ENCODE measurements around the gene CLCA1. TPM values are rescaled to one million over a fixed set of nuclear protein-coding genes. Genes with fewer than 3 reads are reported as not detected.

Gene CLCA1, protein sequence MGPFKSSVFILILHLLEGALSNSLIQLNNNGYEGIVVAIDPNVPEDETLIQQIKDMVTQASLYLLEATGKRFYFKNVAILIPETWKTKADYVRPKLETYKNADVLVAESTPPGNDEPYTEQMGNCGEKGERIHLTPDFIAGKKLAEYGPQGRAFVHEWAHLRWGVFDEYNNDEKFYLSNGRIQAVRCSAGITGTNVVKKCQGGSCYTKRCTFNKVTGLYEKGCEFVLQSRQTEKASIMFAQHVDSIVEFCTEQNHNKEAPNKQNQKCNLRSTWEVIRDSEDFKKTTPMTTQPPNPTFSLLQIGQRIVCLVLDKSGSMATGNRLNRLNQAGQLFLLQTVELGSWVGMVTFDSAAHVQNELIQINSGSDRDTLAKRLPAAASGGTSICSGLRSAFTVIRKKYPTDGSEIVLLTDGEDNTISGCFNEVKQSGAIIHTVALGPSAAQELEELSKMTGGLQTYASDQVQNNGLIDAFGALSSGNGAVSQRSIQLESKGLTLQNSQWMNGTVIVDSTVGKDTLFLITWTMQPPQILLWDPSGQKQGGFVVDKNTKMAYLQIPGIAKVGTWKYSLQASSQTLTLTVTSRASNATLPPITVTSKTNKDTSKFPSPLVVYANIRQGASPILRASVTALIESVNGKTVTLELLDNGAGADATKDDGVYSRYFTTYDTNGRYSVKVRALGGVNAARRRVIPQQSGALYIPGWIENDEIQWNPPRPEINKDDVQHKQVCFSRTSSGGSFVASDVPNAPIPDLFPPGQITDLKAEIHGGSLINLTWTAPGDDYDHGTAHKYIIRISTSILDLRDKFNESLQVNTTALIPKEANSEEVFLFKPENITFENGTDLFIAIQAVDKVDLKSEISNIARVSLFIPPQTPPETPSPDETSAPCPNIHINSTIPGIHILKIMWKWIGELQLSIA
- 0.15 and 0.17 TPM in 2 replicates for total RNA-seq

DNA sequence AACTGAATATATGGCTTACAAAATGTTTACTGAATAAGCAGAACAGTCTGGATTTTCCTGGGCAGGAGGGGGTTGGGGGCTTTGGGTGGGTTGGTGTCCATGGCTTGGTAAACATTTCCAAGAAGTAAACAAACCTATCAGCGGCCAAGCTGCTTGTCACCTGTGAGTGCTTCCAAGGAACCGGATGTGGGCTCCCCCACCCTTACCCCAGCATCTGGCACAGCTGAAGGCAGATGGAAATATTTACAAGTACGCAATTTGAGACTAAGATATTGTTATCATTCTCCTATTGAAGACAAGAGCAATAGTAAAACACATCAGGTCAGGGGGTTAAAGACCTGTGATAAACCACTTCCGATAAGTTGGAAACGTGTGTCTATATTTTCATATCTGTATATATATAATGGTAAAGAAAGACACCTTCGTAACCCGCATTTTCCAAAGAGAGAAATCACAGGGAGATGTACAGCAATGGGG, at the start of gene CLCA1:
TSS of gene CLCA1 (plus strand) at position 427 of the 477 bp plus-strand sequence. CDS start at position 472, 45 bp downstream.

DNA sequence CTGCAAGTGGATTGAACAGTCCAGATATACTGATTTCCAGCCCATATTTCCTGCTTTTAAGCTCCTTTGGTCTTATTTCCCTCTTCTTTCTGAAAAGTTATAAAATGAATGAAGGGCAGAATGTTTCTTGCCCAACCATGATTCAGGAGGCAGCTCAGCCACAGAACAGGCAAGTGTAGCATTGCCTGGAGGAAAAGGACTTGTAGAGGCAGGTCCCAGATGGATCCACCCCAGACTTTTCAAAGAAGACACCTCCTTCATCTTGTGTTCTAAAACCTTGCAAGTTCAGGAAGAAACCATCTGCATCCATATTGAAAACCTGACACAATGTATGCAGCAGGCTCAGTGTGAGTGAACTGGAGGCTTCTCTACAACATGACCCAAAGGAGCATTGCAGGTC, 44.9 kb upstream of the CLCA1 start, which contains the start of gene CLCA2:
TSS of gene CLCA2 (plus strand) at position 299 of the 400 bp plus-strand sequence. CDS start at position 376, 77 bp downstream.

DNA sequence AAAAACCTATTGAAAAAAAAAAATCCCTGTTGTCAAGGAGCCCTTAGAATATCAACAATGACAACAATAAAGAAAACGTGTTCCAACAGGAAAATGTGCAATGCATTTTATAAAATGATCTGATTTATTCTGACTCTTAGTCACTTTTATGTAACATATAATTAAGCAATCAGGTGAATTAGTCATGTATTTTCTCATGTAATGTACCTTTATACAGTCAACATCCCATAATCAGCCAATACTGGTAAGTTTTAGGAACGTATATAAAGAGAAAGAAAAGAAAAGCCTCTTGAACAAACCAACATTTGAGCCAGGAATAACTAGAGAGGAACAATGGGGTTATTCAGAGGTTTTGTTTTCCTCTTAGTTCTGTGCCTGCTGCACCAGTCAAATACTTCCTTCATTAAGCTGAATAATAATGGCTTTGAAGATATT, 78.1 kb downstream of the CLCA1 start, which contains the start of gene CLCA4:
TSS of gene CLCA4 (plus strand) at position 292 of the 435 bp plus-strand sequence. CDS start at position 334, 42 bp downstream.

Other genes with a start within 250 kb of the CLCA1 start
- 25.1 and 49.0 TPM in 2 replicates for gene ODF2L, start 72.6 kb upstream of the CLCA1 start, total RNA-seq
- gene CLCA2, start 44.8 kb upstream of the CLCA1 start, total RNA-seq, result 2.9 and 11.2 TPM in 2 replicates
- not detected in 2 replicates for gene CLCA4, start 78.2 kb downstream of the CLCA1 start, total RNA-seq
- 41.4 and 55.7 TPM in 2 replicates for gene SH3GLB1, start 235.6 kb downstream of the CLCA1 start, total RNA-seq